SK-N-SH (cell line): ENCODE data around the gene GABRE. TPM values are rescaled to one million over a fixed set of nuclear protein-coding genes. Genes with fewer than 3 reads are reported as not detected.

Source experiments
- CTCF ChIA-PET: fragments of 300-600, 350-600 bp; formaldehyde crosslinking; extraction: SDS; loops from one replicate; lab custom pipeline; 2021; lab: Yijun Ruan, JAX
- POLR2A ChIA-PET: fragments of 350-600 bp; sonication (Branson Sonifier 250); formaldehyde crosslinking; extraction: SDS; loops from one replicate; lab custom pipeline; 2020; ENCODE audit warnings: antibody characterized with exemption, inconsistent platforms; lab: Yijun Ruan, JAX
- DNase-seq: peaks from one replicate; pipeline ENCODE4 v3.0.0; 2012
- H2AFZ ChIP-seq: fragments of 200-600 bp; sonication (generic); 2 replicates; pipeline ENCODE4 v1.8.1; 2016; ENCODE audit warnings: antibody characterized with exemption, mild to moderate bottlenecking, low read depth
- H3F3A ChIP-seq: fragments of 200-600 bp; sonication (generic); replicated peaks from 2 replicates; pipeline ENCODE3; 2016; ENCODE audit warnings: antibody characterized with exemption, mild to moderate bottlenecking; ENCODE audit not compliant: insufficient read depth
- H3K27ac ChIP-seq, 2 experiments: fragments of 200-500 bp in 1 of 2; fragments of 200-600 bp in 1 of 2; sonication (Bioruptor generic) in 1 of 2; sonication (generic), shearing (Covaris generic) in 1 of 2; 2 replicates each; pipeline versions ENCODE4 v1.5.1 to v1.6.1; 2014 to 2016; ENCODE audit warnings: low read depth in 2 of 2, inconsistent platforms in 1 of 2, low read length in 1 of 2, mild to moderate bottlenecking in 1 of 2, mixed read lengths in 1 of 2
- H3K27me3 ChIP-seq: fragments of 200-600 bp; sonication (generic), shearing (Covaris generic); 2 replicates; pipeline ENCODE4 v1.6.1; 2016; ENCODE audit warnings: mixed run types; ENCODE audit not compliant: insufficient read depth
- H3K36me3 ChIP-seq, 2 experiments: fragments of 200-500 bp in 1 of 2; fragments of 200-600 bp in 1 of 2; sonication (Bioruptor generic) in 1 of 2; sonication (generic) in 1 of 2; replicated peaks in 1 of 2; 2 replicates each; pipeline versions ENCODE3 to v1.5.1; 2014 to 2016; ENCODE audit warnings: low read length in 1 of 2, mild to moderate bottlenecking in 1 of 2; ENCODE audit not compliant: insufficient read depth in 2 of 2, control insufficient read depth in 1 of 2
- H3K4me1 ChIP-seq, 2 experiments: fragments of 200-500 bp in 1 of 2; fragments of 200-600 bp in 1 of 2; sonication (Bioruptor generic) in 1 of 2; sonication (generic), shearing (Covaris generic) in 1 of 2; 2 replicates each; pipeline versions ENCODE4 v1.5.1 to v1.6.1; 2014 to 2016; ENCODE audit warnings: low read depth in 1 of 2, low read length in 1 of 2, mixed run types in 1 of 2; ENCODE audit not compliant: insufficient read depth in 2 of 2, control insufficient read depth in 1 of 2
- H3K4me2 ChIP-seq: fragments of 200-600 bp; sonication (generic), shearing (Covaris generic); 2 replicates; pipeline ENCODE4 v1.6.1; 2017; ENCODE audit warnings: mixed run types
- H3K4me3 ChIP-seq, 2 experiments: fragments of 200-500 bp in 1 of 2; fragments of 200-600 bp in 1 of 2; sonication (Bioruptor generic) in 1 of 2; sonication (generic), shearing (Covaris generic) in 1 of 2; 2 replicates each; pipeline versions ENCODE4 v1.5.1 to v1.8.1; 2014 to 2016; ENCODE audit warnings: low read depth in 2 of 2, inconsistent platforms in 1 of 2, low read length in 1 of 2, mild to moderate bottlenecking in 1 of 2, mixed read lengths in 1 of 2, moderate library complexity in 1 of 2
- H3K79me2 ChIP-seq: fragments of 200-600 bp; sonication (generic); 2 replicates; pipeline ENCODE4 v1.8.1; 2017; ENCODE audit warnings: mild to moderate bottlenecking; ENCODE audit not compliant: insufficient read depth
- H3K9ac ChIP-seq: fragments of 200-600 bp; sonication (generic); 2 replicates; pipeline ENCODE4 v1.6.1; 2017; ENCODE audit warnings: mixed run types
- H3K9me2 ChIP-seq: fragments of 200-600 bp; sonication (generic); 2 replicates; pipeline ENCODE4 v1.6.1; 2017; ENCODE audit warnings: mixed run types
- H3K9me3 ChIP-seq: fragments of 200-600 bp; sonication (generic); 2 replicates; pipeline ENCODE4 v1.6.1; 2017; ENCODE audit warnings: mixed run types, mild to moderate bottlenecking, moderate library complexity
- H4K20me1 ChIP-seq: fragments of 200-600 bp; sonication (generic); 2 replicates; pipeline ENCODE4 v1.6.1; 2017; ENCODE audit warnings: mild to moderate bottlenecking, mixed run types; ENCODE audit not compliant: insufficient read depth
- CTCF ChIP-seq: fragments of 200-600 bp; sonication (generic); IDR thresholded peaks from 2 replicates; pipeline ENCODE4 v1.6.1; 2017; ENCODE audit warnings: antibody characterized with exemption, mild to moderate bottlenecking, moderate library complexity
- ELF1 ChIP-seq: IDR thresholded peaks from 2 replicates; pipeline ENCODE4 v1.4.0; 2012
- FOSL2 ChIP-seq: IDR thresholded peaks from 2 replicates; pipeline ENCODE4 v1.4.0; 2012; ENCODE audit warnings: low read depth, mild to moderate bottlenecking, moderate library complexity, borderline replicate concordance
- FOXJ3 ChIP-seq: sonication (generic); formaldehyde crosslinking; IDR thresholded peaks from 2 replicates; pipeline ENCODE4 v1.5.1; 2020; ENCODE audit warnings: mild to moderate bottlenecking, missing genetic modification reagents
- FOXM1 ChIP-seq: IDR thresholded peaks from 2 replicates; pipeline ENCODE4 v1.4.0; 2012; ENCODE audit warnings: low read depth, mild to moderate bottlenecking
- GABPA ChIP-seq: IDR thresholded peaks from 2 replicates; pipeline ENCODE4 v1.4.0; 2012; ENCODE audit warnings: low read depth, mild to moderate bottlenecking
- GATA2 ChIP-seq: sonication (generic); formaldehyde crosslinking; IDR thresholded peaks from 2 replicates; pipeline ENCODE4 v1.5.0; 2020; ENCODE audit warnings: mild to moderate bottlenecking, missing genetic modification reagents
- JUND ChIP-seq: IDR thresholded peaks from 2 replicates; pipeline ENCODE4 v1.4.0; 2012
- MEF2A ChIP-seq: IDR thresholded peaks from 2 replicates; pipeline ENCODE4 v1.4.0; 2012; ENCODE audit warnings: low read depth, borderline replicate concordance
- PBX3 ChIP-seq: IDR thresholded peaks from 2 replicates; pipeline ENCODE4; 2012
- RAD21 ChIP-seq: IDR thresholded peaks from 2 replicates; pipeline ENCODE4 v1.6.1; 2012; ENCODE audit warnings: mild to moderate bottlenecking, low read length
- RCOR1 ChIP-seq: fragments of 150-350 bp; IDR thresholded peaks from 2 replicates; pipeline ENCODE4 v1.6.1; 2017; ENCODE audit warnings: antibody characterized with exemption, low read length
- REST ChIP-seq: IDR thresholded peaks from 2 replicates; pipeline ENCODE4 v1.6.1; 2012; ENCODE audit warnings: mild to moderate bottlenecking, low read depth, low read length, moderate library complexity
- RFX5 ChIP-seq: IDR thresholded peaks from 2 replicates; pipeline ENCODE4 v1.6.1; 2012; ENCODE audit warnings: mild to moderate bottlenecking, improper control_type of control experiment, low read length
- SIN3A ChIP-seq: IDR thresholded peaks from 2 replicates; pipeline ENCODE4 v1.6.1; 2012; ENCODE audit warnings: low read depth, mild to moderate bottlenecking, low read length, moderate library complexity, borderline replicate concordance
- SMC3 ChIP-seq: IDR thresholded peaks from 2 replicates; pipeline ENCODE4 v1.6.1; 2012; ENCODE audit warnings: low read depth, low read length, improper control_type of control experiment
- TAF1 ChIP-seq: IDR thresholded peaks from 2 replicates; pipeline ENCODE4 v1.6.1; 2012; ENCODE audit warnings: low read depth, mild to moderate bottlenecking, low read length, moderate library complexity, borderline replicate concordance
- TCF12 ChIP-seq: IDR thresholded peaks from 2 replicates; pipeline ENCODE4 v1.4.0; 2012
- TEAD4 ChIP-seq: IDR thresholded peaks from 2 replicates; pipeline ENCODE4 v1.4.0; 2012; ENCODE audit warnings: mild to moderate bottlenecking, borderline replicate concordance; ENCODE audit not compliant: insufficient read depth
- USF2 ChIP-seq: fragments of 150-350 bp; IDR thresholded peaks from 2 replicates; pipeline ENCODE4 v1.6.1; 2017; ENCODE audit warnings: antibody characterized with exemption, low read length, low read depth, borderline replicate concordance
- WGBS: methylation state at CpG from one replicate; pipeline ENCODE4 v1.1.6; 2017; ENCODE audit warnings: low lambda C conversion rate; 5-methylcytosine and 5-hydroxymethylcytosine counted together
- polyA plus RNA-seq, 3 experiments: library from polyadenylated mRNA; depleted of rRNA; stranded (reverse); fragments of >200 nt; gene quantifications; 2 replicates each; pipeline ENCODE4 v1.2.3, GENCODE V29; 2012

Gene GABRE
- polyA plus RNA-seq, 1 of the 3 experiments (the other 2 are of a cell fraction) = 8.1 TPM

GRCh38 chrX:151912780-151913179 lies 61.7 kb downstream of the GABRE start, which contains the start of gene MAGEA4:
Gene MAGEA4, plus strand, starts transcription at chrX:151912889. Its CDS starts 10,776 bp downstream, at chrX:151923665.
- Histone ChIP-seq H3K9me3 (no peaks in the 10 kb centered on the region), H2AFZ (no peak within 1 kb of the TSS), H3K27ac (no peak within 1 kb of the TSS), H3K4me2 (no peak within 1 kb of the TSS), H4K20me1 (no peaks in the 10 kb centered on the region), H3K9ac (no peak within 1 kb of the TSS), H3K4me1 (no peaks in the 10 kb centered on the region), H3F3A (no peaks in the 10 kb centered on the region), H3K27me3 (no peaks in the 10 kb centered on the region), H3K36me3 (no peaks in the 10 kb centered on the region), H3K4me3 (no peak within 1 kb of the TSS), H3K9me2 (no peaks in the 10 kb centered on the region), H3K79me2 (no peaks in the 10 kb centered on the region)
- DNase-seq = no peak
- TF ChIP-seq JUND = no peak
- TF ChIP-seq CTCF = no peak
- no peak for TF ChIP-seq SIN3A
- no peak for TF ChIP-seq USF2
- TF ChIP-seq ELF1 = no peak
- TF ChIP-seq GATA2 (CRISPR knock-in tag) = no peak
- TF ChIP-seq RAD21 = no peak
- no peak for TF ChIP-seq GABPA
- no peak for TF ChIP-seq PBX3
- no peak for TF ChIP-seq FOXM1
- no peak for TF ChIP-seq SMC3
- no peak for TF ChIP-seq MEF2A
- TF ChIP-seq TEAD4 = no peak
- TF ChIP-seq TAF1 = no peak
- no peak for TF ChIP-seq FOSL2
- TF ChIP-seq FOXJ3 = no peak
- no peak for TF ChIP-seq TCF12
- CTCF ChIA-PET = no interaction called here
- WGBS = 69% methylated on average over 6 of the region's 11 CpGs
- POLR2A ChIA-PET = no interaction called here

GRCh38 chrX:151912221-151912620 lies 62.3 kb downstream of the GABRE start:
- 31% methylated on average over 4 of the region's 11 CpGs for WGBS
- CTCF ChIA-PET = no interaction called here
- TF ChIP-seq RFX5 (no peak), SIN3A (no peak), PBX3 (no peak), RCOR1 (no peak), TCF12 (no peak), GABPA (no peak), REST (no peak)

More at GRCh38 chrX:151912221-151912620, 62.3 kb downstream of the GABRE start:
- H3K9me2 ChIP-seq = no peaks in the 10 kb centered on the region
- H3K9ac ChIP-seq = no peak overlapping the region
- H3K9me3 ChIP-seq = no peaks in the 10 kb centered on the region
- no peaks in the 10 kb centered on the region for H4K20me1 ChIP-seq
- no peaks in the 10 kb centered on the region for H3K27me3 ChIP-seq
- H3K4me3 ChIP-seq = no peak overlapping the region
- no peaks in the 10 kb centered on the region for H3K36me3 ChIP-seq
- DNase-seq = no peak
- no peak overlapping the region for H3K4me2 ChIP-seq
- no peak overlapping the region for H2AFZ ChIP-seq
- no peaks in the 10 kb centered on the region for H3K4me1 ChIP-seq
- H3K27ac ChIP-seq = no peak overlapping the region
- no peaks in the 10 kb centered on the region for H3K79me2 ChIP-seq
- POLR2A ChIA-PET = no interaction called here
- no peaks in the 10 kb centered on the region for H3F3A ChIP-seq
